Endothelial cell of umbilical vein (primary cell): ENCODE measurements around the gene MIA2. TPM values are rescaled to one million over a fixed set of nuclear protein-coding genes. Genes with fewer than 3 reads are reported as not detected.

Source experiments
- BruUV-seq: library from RNA; stranded (reverse); fragments of 400-500 nt; replicated peaks from 2 replicates; lab custom pipeline; 2021; lab: Mats Ljungman, UMichigan
- CTCF ChIA-PET: fragments of 300-600, 350-600 bp; sonication (Branson Sonifier 250); formaldehyde crosslinking; loops from one replicate; lab custom pipeline; 2021; ENCODE audit warnings: antibody characterized with exemption, inconsistent platforms; lab: Charles Lee
- POLR2A ChIA-PET: fragments of 300-600, 350-600 bp; sonication (Branson Sonifier 250); formaldehyde crosslinking; loops from one replicate; lab custom pipeline; 2021; ENCODE audit warnings: antibody characterized with exemption, inconsistent platforms; lab: Charles Lee
- DNase-seq: peaks from one replicate; pipeline ENCODE4 v3.0.0-alpha.2; 2011; ENCODE audit warnings: low read depth, low spot score
- FAIRE-seq: peaks from 2 replicates; lab custom pipeline; 2011; peaks lifted over from hg19 to GRCh38; lab: Jason Lieb, UNC
- H2AFZ ChIP-seq: 2 replicates; pipeline ENCODE4 v1.6.0; 2012; ENCODE audit warnings: low read depth, low read length, control low read depth, inconsistent platforms
- H3K27ac ChIP-seq: 2 replicates; pipeline ENCODE4 v1.5.1; 2011; ENCODE audit warnings: low read depth, mild to moderate bottlenecking, control low read depth, low read length, moderate library complexity; ENCODE audit not compliant: insufficient read depth
- H3K27me3 ChIP-seq, 2 experiments: 2 replicates each; pipeline versions ENCODE4 v1.6.0 to v1.6.1; 2011; ENCODE audit warnings: low read length in 2 of 2, mixed read lengths in 1 of 2; ENCODE audit not compliant: control insufficient read depth in 2 of 2, insufficient read depth in 2 of 2
- H3K36me3 ChIP-seq, 2 experiments: 2 replicates in 1 of 2; 3 replicates in 1 of 2; pipeline ENCODE4 v1.5.1; 2011; ENCODE audit warnings: low read length in 2 of 2, mild to moderate bottlenecking in 1 of 2, moderate library complexity in 1 of 2; ENCODE audit not compliant: control insufficient read depth in 2 of 2, insufficient read depth in 2 of 2; ENCODE audit errors: extremely low read depth in 1 of 2
- H3K4me1 ChIP-seq: 3 replicates; pipeline ENCODE4 v1.5.1; 2011; ENCODE audit warnings: mild to moderate bottlenecking, low read length; ENCODE audit not compliant: control insufficient read depth, insufficient read depth; ENCODE audit errors: extremely low read depth
- H3K4me2 ChIP-seq: 2 replicates; pipeline ENCODE4 v1.6.1; 2011; ENCODE audit warnings: low read length, control low read depth, mixed read lengths; ENCODE audit not compliant: insufficient read depth
- H3K4me3 ChIP-seq, 3 experiments: fragments of 200-600 bp in 1 of 3; sonication (generic), shearing (Covaris generic) in 1 of 3; replicated peaks in 1 of 3; 2 replicates each; pipeline ENCODE4 v1.5.1; 2011 to 2016; ENCODE audit warnings: control low read depth in 3 of 3, low read length in 3 of 3, mild to moderate bottlenecking in 2 of 3, inconsistent platforms in 1 of 3, low read depth in 1 of 3, moderate library complexity in 1 of 3; ENCODE audit not compliant: insufficient read depth in 1 of 3
- H3K79me2 ChIP-seq: 2 replicates; pipeline ENCODE4 v1.6.0; 2012; ENCODE audit warnings: low read length, inconsistent platforms; ENCODE audit not compliant: control insufficient read depth, insufficient read depth
- H3K9ac ChIP-seq: replicated peaks from 2 replicates; pipeline ENCODE3; 2011; ENCODE audit warnings: low read length, control low read depth; ENCODE audit not compliant: insufficient read depth; ENCODE audit errors: extremely low read depth
- H3K9me1 ChIP-seq: replicated peaks from 3 replicates; pipeline ENCODE4 v1.6.0; 2011; ENCODE audit warnings: mild to moderate bottlenecking, low read length; ENCODE audit not compliant: control insufficient read depth, insufficient read depth; ENCODE audit errors: extremely low read depth
- H3K9me3 ChIP-seq: replicated peaks from 2 replicates; pipeline ENCODE4 v1.5.1; 2012; ENCODE audit warnings: low read length, inconsistent platforms; ENCODE audit not compliant: control insufficient read depth, insufficient read depth
- H4K20me1 ChIP-seq: replicated peaks from 2 replicates; pipeline ENCODE3; 2011; ENCODE audit warnings: mild to moderate bottlenecking, low read length; ENCODE audit not compliant: control insufficient read depth, insufficient read depth; ENCODE audit errors: extremely low read depth
- EZH2 ChIP-seq: IDR thresholded peaks from 2 replicates; pipeline ENCODE4 v1.6.1; 2012; ENCODE audit warnings: borderline replicate concordance, low read depth, mild to moderate bottlenecking, moderate library complexity, low read length, inconsistent platforms; ENCODE audit not compliant: severe bottlenecking
- FOS ChIP-seq: IDR thresholded peaks from 2 replicates; pipeline ENCODE4 v1.6.1; 2011; ENCODE audit warnings: mild to moderate bottlenecking, low read length, moderate library complexity, borderline replicate concordance; ENCODE audit not compliant: insufficient read depth
- GATA2 ChIP-seq: IDR thresholded peaks from 2 replicates; pipeline ENCODE4 v1.7.0; 2011; ENCODE audit warnings: low read depth, mild to moderate bottlenecking, moderate library complexity, mixed read lengths, low read length; ENCODE audit not compliant: insufficient read length, insufficient read depth
- JUN ChIP-seq: IDR thresholded peaks from 2 replicates; pipeline ENCODE4 v1.6.1; 2011; ENCODE audit warnings: borderline replicate concordance, low read depth; ENCODE audit not compliant: insufficient read length, insufficient read depth
- MYC ChIP-seq: IDR thresholded peaks from one replicate; pipeline ENCODE4 v1.6.1; 2011; ENCODE audit warnings: mild to moderate bottlenecking, low read depth, low read length
- POLR2A ChIP-seq: IDR thresholded peaks from 2 replicates; pipeline ENCODE4 v1.6.1; 2012; ENCODE audit warnings: low read depth, mild to moderate bottlenecking, control low read depth, low read length
- POLR2AphosphoS5 ChIP-seq: IDR thresholded peaks from 2 replicates; pipeline ENCODE4 v1.6.1; 2012; ENCODE audit warnings: low read depth, mild to moderate bottlenecking, control low read depth, low read length, moderate library complexity; ENCODE audit not compliant: insufficient read depth
- dilution Hi-C: fragments of 300-500 bp; cut with MboI; formaldehyde crosslinking; loops from one replicate; pipeline ENCODE4 v1.15.0; 2019; ENCODE audit warnings: low sequenced_read_pairs; ENCODE audit not compliant: extremely low pct_ligation_motif_present
- intact Hi-C: fragments of 100-400 bp; cut with micrococcal nuclease; formaldehyde crosslinking; loops from one replicate; pipeline ENCODE4 v1.10.0; 2022
- polyA plus RNA-seq, 4 experiments: library from polyadenylated mRNA; depleted of rRNA in 3 of 4; stranded (reverse) in 3 of 4; unstranded in 1 of 4; fragments of >200 nt; gene quantifications; 2 replicates each; pipeline versions ENCODE4 v1.2.1 to v1.2.3, GENCODE V29; 2011 to 2012; ENCODE audit warnings: missing spikeins in 1 of 4
- total RNA-seq: library from RNA; stranded (reverse); gene quantifications from 2 replicates; pipeline ENCODE4 v1.2.3, GENCODE V29; 2021
- TF ChIP-seq, protein P1 (sequence below), 2 donors: IDR thresholded peaks; 1 replicate in 1 of 2; 2 replicates in 1 of 2; pipeline ENCODE4 v1.5.1; 2011; ENCODE audit warnings: low read length in 2 of 2, mild to moderate bottlenecking in 2 of 2, moderate library complexity in 2 of 2, control low read depth in 1 of 2, inconsistent platforms in 1 of 2, low read depth in 1 of 2; ENCODE audit not compliant: insufficient read depth in 1 of 2; ENCODE audit errors: extremely low read depth in 1 of 2
- TF ChIP-seq, protein P2 (sequence below): IDR thresholded peaks from 2 replicates; pipeline ENCODE4 v1.6.1; 2011; ENCODE audit not compliant: insufficient read depth, insufficient read length

MIA2 gene
- total and polyA plus RNA-seq, 2 donors (not counting 3 experiments of a cell fraction or from before 2014, with no cell fraction given), result 9.4 to 14.9 TPM

DNA sequence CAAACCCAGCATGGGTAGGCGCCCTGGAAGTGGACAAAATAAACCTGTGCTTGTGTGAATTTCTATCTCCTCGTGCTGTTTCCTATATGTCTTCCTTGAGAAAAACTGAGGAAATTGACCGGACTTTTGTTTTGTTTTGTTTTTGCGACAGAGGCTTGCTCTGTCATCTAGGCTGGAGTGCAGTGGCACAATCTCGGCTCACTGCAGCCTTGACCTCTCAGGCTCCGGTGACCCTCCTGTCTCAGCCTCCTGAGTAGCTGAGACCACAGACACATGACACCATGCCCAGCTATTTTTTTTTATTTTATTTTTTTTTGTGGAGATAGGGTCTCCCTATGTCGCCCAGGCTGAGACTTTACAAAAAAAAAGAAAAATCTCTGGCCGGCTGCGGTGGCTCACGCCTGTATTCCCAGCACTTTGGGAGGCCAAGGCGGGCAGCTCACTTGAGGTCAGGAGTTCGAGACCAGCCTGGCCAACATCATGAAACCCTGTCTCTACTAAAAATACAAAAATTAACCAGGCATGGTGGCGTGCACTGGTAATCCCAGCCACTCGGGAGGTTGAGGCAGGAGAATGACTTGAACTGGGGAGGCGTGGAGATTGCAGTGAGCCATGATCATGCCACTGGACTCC lies 22.5 kb upstream of the MIA2 start:
- ChIA-PET CTCF (interaction anchor here (2.4 kb wide), 1 partner anchor 215 kb away, joined by 7 read pairs; no protein-coding TSS in a partner anchor), POLR2A (no interaction called here)
- dilution Hi-C loops (no loop called here), intact Hi-C loops (no loop called here)
- H2AFZ ChIP-seq, result no peak overlapping the region
- TF ChIP-seq JUN (no peak), EZH2 (no peak), MYC (no peak), FOS (no peak), POLR2A (no peak), GATA2 (no peak), POLR2AphosphoS5 (no peak)
- TF ChIP-seq, protein P1, sequence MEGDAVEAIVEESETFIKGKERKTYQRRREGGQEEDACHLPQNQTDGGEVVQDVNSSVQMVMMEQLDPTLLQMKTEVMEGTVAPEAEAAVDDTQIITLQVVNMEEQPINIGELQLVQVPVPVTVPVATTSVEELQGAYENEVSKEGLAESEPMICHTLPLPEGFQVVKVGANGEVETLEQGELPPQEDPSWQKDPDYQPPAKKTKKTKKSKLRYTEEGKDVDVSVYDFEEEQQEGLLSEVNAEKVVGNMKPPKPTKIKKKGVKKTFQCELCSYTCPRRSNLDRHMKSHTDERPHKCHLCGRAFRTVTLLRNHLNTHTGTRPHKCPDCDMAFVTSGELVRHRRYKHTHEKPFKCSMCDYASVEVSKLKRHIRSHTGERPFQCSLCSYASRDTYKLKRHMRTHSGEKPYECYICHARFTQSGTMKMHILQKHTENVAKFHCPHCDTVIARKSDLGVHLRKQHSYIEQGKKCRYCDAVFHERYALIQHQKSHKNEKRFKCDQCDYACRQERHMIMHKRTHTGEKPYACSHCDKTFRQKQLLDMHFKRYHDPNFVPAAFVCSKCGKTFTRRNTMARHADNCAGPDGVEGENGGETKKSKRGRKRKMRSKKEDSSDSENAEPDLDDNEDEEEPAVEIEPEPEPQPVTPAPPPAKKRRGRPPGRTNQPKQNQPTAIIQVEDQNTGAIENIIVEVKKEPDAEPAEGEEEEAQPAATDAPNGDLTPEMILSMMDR (IDR thresholded peaks at IDR 0.05; ENCODE audit: extremely low read depth in 1 of 2, insufficient read depth in 1 of 2, low read depth in 1 of 2, low read length in 2 of 2), result no peak
- TF ChIP-seq, protein P2, sequence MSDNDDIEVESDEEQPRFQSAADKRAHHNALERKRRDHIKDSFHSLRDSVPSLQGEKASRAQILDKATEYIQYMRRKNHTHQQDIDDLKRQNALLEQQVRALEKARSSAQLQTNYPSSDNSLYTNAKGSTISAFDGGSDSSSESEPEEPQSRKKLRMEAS, result no peak
- FAIRE-seq, result no peak
- no peaks in the 10 kb centered on the region for H4K20me1 ChIP-seq
- no peaks in the 10 kb centered on the region for H3K27me3 ChIP-seq
- H3K4me2 ChIP-seq, result no peak overlapping the region
- H3K9ac ChIP-seq, result no peak overlapping the region
- H3K9me3 ChIP-seq, result no peaks in the 10 kb centered on the region
- H3K36me3 ChIP-seq, result no peaks in the 10 kb centered on the region
- no peak overlapping the region for H3K4me3 ChIP-seq
- no peaks in the 10 kb centered on the region for H3K79me2 ChIP-seq
- no peaks in the 10 kb centered on the region for H3K9me1 ChIP-seq
- DNase-seq, result no peak
- H3K27ac ChIP-seq, result no peak overlapping the region
- no TSS peak for BruUV-seq
- H3K4me1 ChIP-seq, result no peaks in the 10 kb centered on the region
